GM23248 (cell line): ENCODE results near the gene TBX5. TPM values are rescaled to one million over a fixed set of nuclear protein-coding genes. Genes with fewer than 3 reads are reported as not detected.

Source experiments
- DNase-seq: peaks from one replicate; pipeline ENCODE4 v3.0.0-alpha.2; 2015
- H2AFZ ChIP-seq: fragments of 200-600 bp; sonication (generic); 2 replicates; pipeline ENCODE4 v1.6.1; 2016; ENCODE audit warnings: antibody characterized with exemption
- H3F3A ChIP-seq: fragments of 200-600 bp; sonication (generic); 2 replicates; pipeline ENCODE4 v1.6.1; 2016; ENCODE audit warnings: mild to moderate bottlenecking, antibody characterized with exemption, mixed run types; ENCODE audit not compliant: insufficient read depth
- H3K27ac ChIP-seq: fragments of 200-600 bp; sonication (generic); 2 replicates; pipeline ENCODE4 v1.5.1; 2016; ENCODE audit warnings: mild to moderate bottlenecking
- H3K27me3 ChIP-seq: fragments of 200-600 bp; sonication (generic); replicated peaks from 2 replicates; pipeline ENCODE4 v1.6.1; 2016; ENCODE audit warnings: mild to moderate bottlenecking; ENCODE audit not compliant: insufficient read depth
- H3K36me3 ChIP-seq: fragments of 200-600 bp; sonication (generic); 2 replicates; pipeline ENCODE4 v1.6.1; 2016; ENCODE audit warnings: low read depth, mild to moderate bottlenecking
- H3K4me1 ChIP-seq: fragments of 200-600 bp; sonication (generic); 2 replicates; pipeline ENCODE4 v1.6.1; 2016; ENCODE audit warnings: mild to moderate bottlenecking; ENCODE audit not compliant: insufficient read depth
- H3K4me2 ChIP-seq: fragments of 200-600 bp; sonication (generic); one replicate; pipeline ENCODE4 v1.6.1; 2016; ENCODE audit warnings: mild to moderate bottlenecking; ENCODE audit not compliant: unreplicated experiment
- H3K4me3 ChIP-seq: fragments of 200-600 bp; sonication (generic); 2 replicates; pipeline ENCODE4 v1.5.1; 2016; ENCODE audit warnings: mild to moderate bottlenecking
- H3K79me2 ChIP-seq: fragments of 200-600 bp; sonication (generic); 2 replicates; pipeline ENCODE4 v1.6.1; 2016; ENCODE audit warnings: mild to moderate bottlenecking; ENCODE audit not compliant: insufficient read depth
- H3K9ac ChIP-seq: fragments of 200-600 bp; sonication (generic); 2 replicates; pipeline ENCODE4 v1.6.1; 2016; ENCODE audit warnings: mild to moderate bottlenecking
- H3K9me2 ChIP-seq: fragments of 200-600 bp; sonication (generic); 2 replicates; pipeline ENCODE4 v1.6.1; 2016; ENCODE audit warnings: mixed run types, mild to moderate bottlenecking, moderate library complexity; ENCODE audit not compliant: insufficient read depth
- H3K9me3 ChIP-seq: fragments of 200-600 bp; sonication (generic); one replicate; pipeline ENCODE4 v1.6.1; 2017; ENCODE audit warnings: low read depth
- H4K20me1 ChIP-seq: fragments of 200-600 bp; sonication (generic); 2 replicates; pipeline ENCODE4 v1.6.0; 2016; ENCODE audit not compliant: insufficient read depth
- EZH2 ChIP-seq: fragments of 200-600 bp; sonication (generic); IDR thresholded peaks from 2 replicates; pipeline ENCODE4 v1.6.1; 2018; ENCODE audit warnings: antibody characterized with exemption, mild to moderate bottlenecking; ENCODE audit not compliant: insufficient read depth, poor library complexity, severe bottlenecking
- EZH2phosphoT487 ChIP-seq: fragments of 200-600 bp; sonication (generic); IDR thresholded peaks from 2 replicates; pipeline ENCODE4 v1.6.1; 2018; ENCODE audit warnings: antibody characterized with exemption, moderate library complexity, mild to moderate bottlenecking, low read depth; ENCODE audit not compliant: insufficient read depth
- WGBS, 2 experiments: methylation state at CpG; one replicate each; pipeline ENCODE4 v1.1.6; 2015 to 2017; ENCODE audit warnings: low lambda C conversion rate in 2 of 2, low coverage in 1 of 2; ENCODE audit errors: missing lambda C conversion rate in 2 of 2; 5-methylcytosine and 5-hydroxymethylcytosine counted together
- in situ Hi-C: fragments of 300-500 bp; cut with MboI; formaldehyde crosslinking; loops from 2 replicates; pipeline ENCODE4 v1.15.0; 2020
- polyA plus RNA-seq: library from polyadenylated mRNA; unstranded; fragments of >200 nt; fragmentation: Nextera tagmentation; extraction: Ambion mirVana; gene quantifications from 2 replicates; pipeline ENCODE4 v1.2.1, GENCODE V29; 2016
- total RNA-seq: library from RNA; depleted of rRNA; stranded (reverse); fragments of >200 nt; shearing (Covaris generic); gene quantifications from 2 replicates; pipeline ENCODE4 v1.2.3, GENCODE V29; 2014

TBX5 gene
- total and polyA plus RNA-seq, 2 experiments from 2014 or later = 24.5 to 30.0 TPM

DNA sequence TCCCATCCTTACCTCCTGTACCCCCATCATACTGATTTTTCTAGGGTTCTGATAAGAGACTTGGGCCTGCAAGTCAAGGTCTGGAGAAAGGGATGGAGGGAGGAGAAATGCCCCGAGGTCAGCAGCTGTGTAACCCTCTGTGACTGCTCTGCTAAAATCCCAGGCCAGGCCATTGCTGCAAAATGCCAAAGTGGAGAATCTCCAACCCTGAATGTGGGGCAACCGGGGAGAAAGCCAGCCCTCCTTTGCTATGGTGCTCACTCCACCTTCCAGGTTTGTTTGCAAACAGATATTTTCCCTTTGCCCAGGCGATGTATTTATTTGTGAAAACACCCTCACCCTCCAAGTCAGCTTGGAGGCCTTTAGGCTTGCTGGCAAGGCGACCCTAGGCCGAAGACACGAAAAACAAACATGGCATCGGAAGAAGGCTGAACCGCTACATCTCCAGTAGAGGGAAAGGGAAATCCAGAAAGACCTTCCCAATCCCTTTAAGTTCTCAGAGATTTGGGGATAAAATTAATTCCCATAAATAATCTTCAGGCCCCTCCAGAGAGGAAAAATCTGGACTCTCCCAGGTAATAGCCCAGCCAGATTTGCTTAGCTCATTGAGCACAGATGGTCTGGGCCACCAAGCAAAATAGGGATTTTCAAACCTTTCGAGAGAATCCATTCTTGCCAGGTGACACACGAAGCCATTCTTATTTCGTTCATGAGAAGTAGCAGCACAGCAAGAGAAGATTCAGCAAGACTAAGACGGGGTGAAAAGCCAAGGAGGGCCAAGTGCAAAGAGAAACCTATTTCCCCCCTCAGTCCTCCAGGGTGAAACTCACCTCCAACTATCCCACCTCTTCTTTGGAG is 1.3 kb upstream of the TBX5 start:
- Histone ChIP-seq H3K9ac (peak overlapping the region; percentile 95), H3K4me1 (peaks cover 24% of the 10 kb centered on the region), H3K79me2 (peaks cover 100% of the 10 kb centered on the region), H3K27me3 (no peaks in the 10 kb centered on the region), H3K9me3 (no peaks in the 10 kb centered on the region), H3K36me3 (no peaks in the 10 kb centered on the region), H3K27ac (peak overlapping the region; percentile 95), H3K9me2 (no peaks in the 10 kb centered on the region), H4K20me1 (no peaks in the 10 kb centered on the region), H3F3A (peaks cover 34% of the 10 kb centered on the region; the same call in 1 of the 2 replicates), H2AFZ (peak overlapping the region; percentile 57), H3K4me3 (peak overlapping the region; percentile 91), H3K4me2 (peak overlapping the region; percentile 99)
- DNase-seq = peak; percentile 60
- in situ Hi-C loops = loop anchor here (10.0 kb wide), 1 partner anchor 68 kb away; no protein-coding TSS in a partner anchor
- TF ChIP-seq EZH2 (no peak), EZH2phosphoT487 (no peak)
- WGBS, 2 experiments = 3 to 4% methylated on average over 12 of the region's 12 CpGs

GRCh38 chr12:114406316-114406983 is 506 bp upstream of the TBX5 start:
- WGBS, 2 experiments = 1% methylated on average over 24 of the region's 24 CpGs
- Histone ChIP-seq H4K20me1 (no peaks in the 10 kb centered on the region), H3K9me2 (no peaks in the 10 kb centered on the region), H3K27me3 (no peaks in the 10 kb centered on the region), H3K27ac (peak overlapping the region; percentile 95), H3K4me2 (peak overlapping the region; percentile 99), H3K4me1 (peaks cover 24% of the 10 kb centered on the region), H3K9ac (peak overlapping the region; percentile 95), H2AFZ (peak overlapping the region; percentile 57; the same call in 1 of the 2 replicates), H3K9me3 (no peaks in the 10 kb centered on the region), H3K36me3 (no peaks in the 10 kb centered on the region), H3K79me2 (peaks cover 100% of the 10 kb centered on the region), H3F3A (peaks cover 37% of the 10 kb centered on the region; the same call in 1 of the 2 replicates), H3K4me3 (peak overlapping the region; percentile 91)
- in situ Hi-C loops = loop anchor here (10.0 kb wide), 1 partner anchor 68 kb away; no protein-coding TSS in a partner anchor
- peak; percentile 87 for DNase-seq
- TF ChIP-seq EZH2 (no peak), EZH2phosphoT487 (no peak)

GRCh38 chr12:114404926-114405518 is 922 bp downstream of the TBX5 start:
- peak overlapping the region; percentile 95 for H3K9ac ChIP-seq
- no peak overlapping the region for H2AFZ ChIP-seq
- in situ Hi-C loops = loop anchor here (10.0 kb wide), 1 partner anchor 70 kb away; no protein-coding TSS in a partner anchor

More at GRCh38 chr12:114404926-114405518, 922 bp downstream of the TBX5 start:
- Histone ChIP-seq H3K79me2 (peaks cover 100% of the 10 kb centered on the region), H3K27me3 (no peaks in the 10 kb centered on the region), H3K4me2 (peak overlapping the region; percentile 99), H4K20me1 (no peaks in the 10 kb centered on the region), H3K9me3 (no peaks in the 10 kb centered on the region), H3F3A (peaks cover 26% of the 10 kb centered on the region; the same call in 1 of the 2 replicates), H3K27ac (peak overlapping the region; percentile 95), H3K4me3 (peak overlapping the region; percentile 91), H3K36me3 (no peaks in the 10 kb centered on the region), H3K9me2 (no peaks in the 10 kb centered on the region), H3K4me1 (peaks cover 24% of the 10 kb centered on the region)
- no peak for TF ChIP-seq EZH2phosphoT487
- peak; percentile 58 for DNase-seq
- 1% methylated on average over 35 to 38 of the region's 38 CpGs for WGBS, 2 experiments
